Measurements from ENCODE around the gene MEF2D.

DNA sequence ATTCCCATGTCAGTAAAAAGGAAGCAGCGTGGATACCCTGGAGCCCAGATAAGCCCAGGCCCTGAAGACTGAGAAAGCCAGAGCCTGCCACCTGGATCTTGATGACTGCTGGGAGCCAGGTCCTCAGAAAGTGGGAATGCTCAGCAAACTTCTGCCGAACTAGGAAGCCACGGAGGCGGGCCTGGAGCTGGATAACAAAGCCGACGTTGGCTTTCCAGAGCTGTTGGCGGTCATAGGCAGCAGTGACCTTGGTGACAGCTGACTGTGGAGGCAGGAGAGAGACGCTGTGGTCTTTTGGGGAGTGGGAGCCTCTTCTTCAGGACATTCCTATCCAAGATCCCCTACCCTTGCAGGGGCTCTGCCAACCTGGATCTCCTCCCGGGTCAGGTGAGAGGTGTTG, 47.4 kb upstream of the MEF2D start:
- TF ChIP-seq, protein P1, sequence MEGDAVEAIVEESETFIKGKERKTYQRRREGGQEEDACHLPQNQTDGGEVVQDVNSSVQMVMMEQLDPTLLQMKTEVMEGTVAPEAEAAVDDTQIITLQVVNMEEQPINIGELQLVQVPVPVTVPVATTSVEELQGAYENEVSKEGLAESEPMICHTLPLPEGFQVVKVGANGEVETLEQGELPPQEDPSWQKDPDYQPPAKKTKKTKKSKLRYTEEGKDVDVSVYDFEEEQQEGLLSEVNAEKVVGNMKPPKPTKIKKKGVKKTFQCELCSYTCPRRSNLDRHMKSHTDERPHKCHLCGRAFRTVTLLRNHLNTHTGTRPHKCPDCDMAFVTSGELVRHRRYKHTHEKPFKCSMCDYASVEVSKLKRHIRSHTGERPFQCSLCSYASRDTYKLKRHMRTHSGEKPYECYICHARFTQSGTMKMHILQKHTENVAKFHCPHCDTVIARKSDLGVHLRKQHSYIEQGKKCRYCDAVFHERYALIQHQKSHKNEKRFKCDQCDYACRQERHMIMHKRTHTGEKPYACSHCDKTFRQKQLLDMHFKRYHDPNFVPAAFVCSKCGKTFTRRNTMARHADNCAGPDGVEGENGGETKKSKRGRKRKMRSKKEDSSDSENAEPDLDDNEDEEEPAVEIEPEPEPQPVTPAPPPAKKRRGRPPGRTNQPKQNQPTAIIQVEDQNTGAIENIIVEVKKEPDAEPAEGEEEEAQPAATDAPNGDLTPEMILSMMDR (IDR thresholded peaks at IDR 0.05), result no peak
- TF ChIP-seq POLR2AphosphoS5 (IDR thresholded peaks at IDR 0.05), result no peak

Measured in suprapubic skin (tissue), 3 donors.